SJSA1 (cell line): Measurements from ENCODE around the gene YIF1B. TPM values are rescaled to one million over a fixed set of nuclear protein-coding genes. Genes with fewer than 3 reads are reported as not detected.
A peak's percentile ranks its signal among the peaks of the same experiment; 100 is the strongest.
"Not testable (repeated sequence)": the region's sequence is repeated elsewhere in the genome, so short reads cannot be mapped to it uniquely, and the experiment has no call there.

Experiments used
- DNase-seq, 2 experiments: peaks; one replicate each; pipeline ENCODE4 v3.0.0-alpha.2; 2015 to 2020; ENCODE audit warnings: low spot score in 2 of 2, low read depth in 1 of 2
- H3K27ac ChIP-seq: fragments of 250-450 bp; sonication (Bioruptor Pico); 2 replicates; pipeline ENCODE4 v1.5.1; 2020; ENCODE audit warnings: mild to moderate bottlenecking, moderate library complexity
- H3K27me3 ChIP-seq: fragments of 250-450 bp; sonication (Bioruptor Pico); replicated peaks from 2 replicates; pipeline ENCODE4 v1.5.1; 2020; ENCODE audit warnings: mild to moderate bottlenecking, moderate library complexity
- H3K36me3 ChIP-seq: fragments of 250-450 bp; sonication (Bioruptor Pico); 2 replicates; pipeline ENCODE4 v1.5.1; 2020; ENCODE audit warnings: mild to moderate bottlenecking
- H3K4me1 ChIP-seq: fragments of 250-450 bp; sonication (Bioruptor Pico); replicated peaks from 2 replicates; pipeline ENCODE4 v1.6.1; 2021; ENCODE audit warnings: mild to moderate bottlenecking
- H3K4me3 ChIP-seq: fragments of 250-450 bp; sonication (Bioruptor Pico); 2 replicates; pipeline ENCODE4 v1.5.1; 2020; ENCODE audit warnings: mild to moderate bottlenecking
- H3K9me3 ChIP-seq: fragments of 250-450 bp; sonication (Bioruptor Pico); replicated peaks from 2 replicates; pipeline ENCODE4 v1.5.1; 2020; ENCODE audit warnings: mild to moderate bottlenecking
- total RNA-seq: library from RNA; depleted of rRNA; stranded (reverse); fragments of >200 nt; shearing (Covaris generic); gene quantifications from 2 replicates; pipeline ENCODE4 v1.2.3, GENCODE V29; 2014; rRNA removed

The YIF1B gene, protein sequence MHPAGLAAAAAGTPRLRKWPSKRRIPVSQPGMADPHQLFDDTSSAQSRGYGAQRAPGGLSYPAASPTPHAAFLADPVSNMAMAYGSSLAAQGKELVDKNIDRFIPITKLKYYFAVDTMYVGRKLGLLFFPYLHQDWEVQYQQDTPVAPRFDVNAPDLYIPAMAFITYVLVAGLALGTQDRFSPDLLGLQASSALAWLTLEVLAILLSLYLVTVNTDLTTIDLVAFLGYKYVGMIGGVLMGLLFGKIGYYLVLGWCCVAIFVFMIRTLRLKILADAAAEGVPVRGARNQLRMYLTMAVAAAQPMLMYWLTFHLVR
- 68.1 and 92.4 TPM in 2 replicates for total RNA-seq

DNA sequence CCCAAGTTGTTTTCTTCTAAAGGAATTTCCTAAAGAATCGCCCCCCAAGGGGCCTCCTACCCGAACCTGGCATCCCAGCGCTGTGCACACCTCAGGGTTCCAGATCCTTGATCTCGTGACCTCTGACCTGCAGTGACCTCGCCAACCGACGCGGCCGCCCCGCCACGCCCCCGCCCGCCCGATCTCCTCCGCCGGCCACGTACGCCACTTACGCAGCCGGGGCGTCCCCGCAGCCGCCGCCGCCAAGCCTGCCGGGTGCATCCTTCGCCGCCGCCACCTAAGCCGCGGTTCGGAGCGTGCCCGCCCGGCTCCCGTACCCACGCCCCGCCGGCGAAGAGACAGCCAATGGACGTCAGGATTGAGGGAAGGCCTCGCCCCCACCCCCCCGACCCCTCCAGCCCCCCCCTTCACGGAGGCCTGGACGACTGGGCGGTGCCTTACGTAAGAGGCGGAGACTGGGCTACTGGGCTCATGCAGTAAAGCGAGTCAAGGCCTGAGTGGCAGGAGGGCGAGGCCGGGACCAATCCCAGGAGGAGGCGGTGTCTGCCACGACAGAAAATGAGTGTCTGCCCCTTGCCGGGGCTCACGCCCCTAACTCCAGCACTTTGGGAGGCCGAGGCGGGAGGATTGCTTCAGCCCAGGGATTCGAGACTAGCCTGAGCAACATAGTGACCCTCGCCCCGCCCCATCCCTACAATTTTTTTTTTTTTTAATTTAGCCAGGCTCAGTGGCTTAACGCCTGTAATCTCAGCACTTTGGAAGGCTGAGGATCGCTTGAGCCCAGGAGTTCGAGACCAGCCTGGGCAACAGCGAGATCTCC, at the start of gene YIF1B:
YIF1B (minus strand) TSS at position 291 of the 820 bp plus-strand sequence; CDS start at position 261, 30 bp downstream.
- H3K4me1 ChIP-seq = peaks cover 18% of the 10 kb centered on the region
- H3K27ac ChIP-seq = peak within 1 kb of the TSS; percentile 36
- H3K4me3 ChIP-seq = peak within 1 kb of the TSS; percentile 54
- no peaks in the 10 kb centered on the region for H3K36me3 ChIP-seq
- peaks cover 18% of the 10 kb centered on the region for H3K27me3 ChIP-seq
- H3K9me3 ChIP-seq = no peaks in the 10 kb centered on the region
- peak; percentile 88 to 97 for DNase-seq

DNA sequence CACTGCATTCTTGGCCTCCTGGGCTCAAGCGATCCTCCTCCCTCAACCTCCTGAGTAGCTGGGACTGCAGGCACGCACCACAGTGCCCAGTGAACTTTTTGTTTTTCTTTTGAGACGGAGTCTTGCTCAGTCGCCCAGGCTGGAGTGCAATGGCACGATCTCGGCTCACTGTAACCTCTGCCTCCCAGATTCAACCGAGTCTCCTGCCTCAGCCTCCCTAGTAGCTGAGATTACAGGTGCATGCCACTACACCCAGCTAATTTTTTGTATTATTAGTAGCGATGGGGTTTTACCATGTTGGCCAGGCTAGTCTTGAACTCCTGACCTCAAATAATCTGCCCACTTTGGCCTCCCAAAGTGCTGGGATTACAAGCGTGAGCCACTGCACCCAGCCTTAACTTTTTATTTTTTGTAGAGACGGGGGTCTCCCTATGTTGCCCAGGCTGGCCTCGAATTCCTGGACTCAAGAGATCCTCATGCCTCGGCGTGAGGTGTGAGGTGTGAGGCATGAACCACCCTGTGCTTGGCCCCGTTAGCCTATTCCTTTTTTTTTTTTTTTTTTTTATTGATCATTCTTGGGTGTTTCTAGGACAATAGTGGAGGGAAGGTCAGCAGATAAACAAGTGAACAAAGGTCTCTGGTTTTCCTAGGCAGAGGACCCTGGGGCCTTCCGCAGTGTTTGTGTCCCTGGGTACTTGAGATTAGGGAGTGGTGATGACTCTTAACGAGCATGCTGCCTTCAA, 47.4 kb upstream of the YIF1B start:
- DNase-seq, H3K36me3 ChIP-seq, H3K9me3 ChIP-seq, H3K27ac ChIP-seq, H3K4me3 ChIP-seq: not testable (repeated sequence)
- H3K4me1 ChIP-seq = peaks cover 12% of the 10 kb centered on the region
- H3K27me3 ChIP-seq = peaks cover 53% of the 10 kb centered on the region

DNA sequence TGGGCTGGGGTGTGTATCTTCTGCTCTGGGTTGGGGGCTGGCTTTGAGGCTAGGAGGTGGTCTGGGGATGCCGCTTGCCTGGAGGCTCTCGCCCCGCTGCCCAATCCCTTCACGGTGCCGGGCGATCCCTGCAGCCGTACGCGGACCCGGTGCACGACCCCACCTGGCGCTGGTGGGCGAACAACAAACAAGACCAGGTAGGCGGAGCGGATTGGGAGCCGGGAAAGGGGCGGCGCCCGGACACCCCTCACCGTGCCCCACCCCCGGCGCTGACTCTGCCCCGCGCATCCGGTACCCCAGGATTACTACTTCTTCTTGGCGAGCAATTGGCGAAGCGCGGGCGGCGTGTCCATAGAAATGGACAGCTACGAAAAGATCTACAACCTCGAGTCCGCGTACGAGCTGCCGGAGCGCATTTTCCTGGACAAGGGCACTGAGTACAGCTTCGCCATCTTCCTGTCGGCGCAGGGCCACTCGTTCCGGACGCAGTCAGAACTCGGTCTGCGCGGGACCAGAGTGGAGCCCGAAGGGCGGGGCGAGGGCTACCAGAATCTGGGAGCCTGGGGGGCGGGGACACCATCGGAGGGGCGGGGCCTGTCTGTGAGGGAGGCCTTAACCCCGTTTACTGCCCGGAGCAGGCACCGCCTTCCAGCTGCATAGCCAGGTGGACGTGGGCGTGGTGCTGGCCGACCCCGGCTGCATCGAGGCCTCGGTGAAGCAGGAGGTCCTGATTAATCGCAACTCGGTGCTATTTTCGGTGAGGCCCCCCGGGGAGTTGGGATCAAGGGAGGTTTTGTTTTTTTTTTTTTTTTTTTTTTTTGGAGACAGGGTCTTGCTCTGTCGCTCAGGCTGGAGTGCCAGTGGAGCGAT, 46.6 kb upstream of the YIF1B start:
- peaks cover 54% of the 10 kb centered on the region for H3K27me3 ChIP-seq
- H3K27ac ChIP-seq = no peak overlapping the region
- H3K4me3 ChIP-seq = peak overlapping the region; percentile 30
- DNase-seq = peak; percentile 27 to 67
- H3K36me3 ChIP-seq = no peaks in the 10 kb centered on the region
- H3K9me3 ChIP-seq = no peaks in the 10 kb centered on the region
- H3K4me1 ChIP-seq = peaks cover 12% of the 10 kb centered on the region

DNA sequence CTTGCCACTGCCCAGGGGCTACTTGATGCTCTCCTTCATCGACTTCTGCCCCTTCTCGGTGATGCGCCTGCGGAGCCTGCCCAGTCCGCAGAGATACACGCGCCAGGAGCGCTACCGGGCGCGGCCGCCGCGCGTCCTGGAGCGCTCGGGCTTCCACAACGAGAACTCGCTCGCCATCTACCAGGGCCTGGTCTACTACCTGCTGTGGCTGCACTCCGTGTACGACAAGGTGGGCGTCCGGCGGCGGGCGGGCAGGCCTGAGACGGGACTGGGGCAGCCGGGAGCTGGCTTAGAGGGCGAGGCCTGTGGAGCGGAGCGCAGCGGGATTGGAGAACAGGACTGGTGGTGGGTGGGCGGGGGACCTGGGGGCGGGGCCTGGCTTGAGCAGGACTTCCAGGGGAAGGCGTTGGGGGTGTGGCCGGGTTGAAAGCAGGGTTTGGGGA, 45.9 kb upstream of the YIF1B start:
- peak; percentile 37 to 67 for DNase-seq
- Histone ChIP-seq H3K27ac (no peak overlapping the region), H3K27me3 (peaks cover 57% of the 10 kb centered on the region)

DNA sequence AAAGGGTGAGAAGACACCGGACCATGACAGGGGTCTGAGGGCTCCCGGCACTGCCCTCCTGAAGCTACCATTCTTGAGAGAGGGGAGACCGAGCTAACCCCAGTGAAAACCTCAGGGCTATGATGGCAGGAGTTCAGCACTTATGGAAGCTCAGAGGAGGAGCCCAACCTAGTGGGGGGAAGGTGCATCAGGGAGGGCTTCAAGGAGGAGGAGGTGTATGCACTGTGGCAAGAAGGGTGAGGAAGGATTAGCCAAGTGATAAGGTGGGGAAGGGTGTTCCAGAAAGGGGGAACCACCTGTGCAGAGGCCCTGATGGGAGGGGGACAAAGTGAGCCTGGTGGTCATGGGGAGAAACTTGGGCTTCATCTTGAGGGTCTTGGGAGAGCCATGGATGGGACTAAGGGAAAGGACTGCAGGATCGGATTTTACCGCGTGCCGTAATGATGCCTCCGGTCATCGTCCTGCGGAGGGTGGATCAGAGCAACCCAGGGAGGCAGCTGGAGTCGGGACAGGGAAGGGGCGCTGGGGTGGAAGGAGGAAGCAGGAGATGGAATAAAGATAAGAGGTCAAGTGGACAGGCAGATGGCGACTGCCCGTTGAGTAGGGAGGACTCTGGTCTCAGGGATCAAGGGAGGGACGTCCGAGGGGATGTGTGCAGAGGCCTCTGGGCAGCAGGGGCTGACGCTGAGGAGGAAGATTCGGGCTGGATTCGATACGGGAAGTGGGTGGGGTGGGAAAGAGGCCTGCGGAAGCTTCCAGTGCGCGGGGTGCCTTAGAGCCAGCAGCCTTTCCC, 45.3 kb upstream of the YIF1B start:
- H3K4me1 ChIP-seq = peaks cover 12% of the 10 kb centered on the region
- peaks cover 61% of the 10 kb centered on the region for H3K27me3 ChIP-seq
- H3K27ac ChIP-seq = no peak overlapping the region
- H3K36me3 ChIP-seq = no peaks in the 10 kb centered on the region
- H3K4me3 ChIP-seq = peak overlapping the region; percentile 30
- DNase-seq = no peak
- H3K9me3 ChIP-seq = no peaks in the 10 kb centered on the region

More for the DNA sequence above, 45.9 kb upstream of the YIF1B start:
- no peaks in the 10 kb centered on the region for H3K36me3 ChIP-seq
- no peaks in the 10 kb centered on the region for H3K9me3 ChIP-seq
- peaks cover 12% of the 10 kb centered on the region for H3K4me1 ChIP-seq
- peak overlapping the region; percentile 30 for H3K4me3 ChIP-seq

DNA sequence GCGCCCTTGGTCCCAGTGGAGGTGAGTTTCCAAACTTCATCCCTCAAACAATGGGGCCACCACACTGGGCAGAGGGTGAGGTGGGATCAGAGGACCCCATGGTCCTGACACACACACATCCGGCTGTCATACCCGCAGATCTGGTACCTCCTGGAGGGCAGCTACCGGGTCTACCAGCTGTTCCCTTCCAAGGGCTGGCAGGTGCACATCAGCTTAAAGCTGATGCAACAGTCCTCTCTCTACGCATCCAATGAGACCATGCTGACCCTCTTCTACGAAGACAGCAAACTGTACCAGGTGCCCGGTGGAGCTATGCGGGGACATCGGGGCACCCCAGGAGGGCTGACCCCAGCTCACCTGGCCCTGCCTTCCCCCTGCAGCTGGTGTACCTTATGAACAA, 44.6 kb upstream of the YIF1B start:
- no peak for DNase-seq
- Histone ChIP-seq H3K27me3 (peaks cover 61% of the 10 kb centered on the region), H3K4me3 (no peak overlapping the region), H3K4me1 (peaks cover 12% of the 10 kb centered on the region), H3K9me3 (no peaks in the 10 kb centered on the region), H3K27ac (no peak overlapping the region), H3K36me3 (no peaks in the 10 kb centered on the region)

DNA sequence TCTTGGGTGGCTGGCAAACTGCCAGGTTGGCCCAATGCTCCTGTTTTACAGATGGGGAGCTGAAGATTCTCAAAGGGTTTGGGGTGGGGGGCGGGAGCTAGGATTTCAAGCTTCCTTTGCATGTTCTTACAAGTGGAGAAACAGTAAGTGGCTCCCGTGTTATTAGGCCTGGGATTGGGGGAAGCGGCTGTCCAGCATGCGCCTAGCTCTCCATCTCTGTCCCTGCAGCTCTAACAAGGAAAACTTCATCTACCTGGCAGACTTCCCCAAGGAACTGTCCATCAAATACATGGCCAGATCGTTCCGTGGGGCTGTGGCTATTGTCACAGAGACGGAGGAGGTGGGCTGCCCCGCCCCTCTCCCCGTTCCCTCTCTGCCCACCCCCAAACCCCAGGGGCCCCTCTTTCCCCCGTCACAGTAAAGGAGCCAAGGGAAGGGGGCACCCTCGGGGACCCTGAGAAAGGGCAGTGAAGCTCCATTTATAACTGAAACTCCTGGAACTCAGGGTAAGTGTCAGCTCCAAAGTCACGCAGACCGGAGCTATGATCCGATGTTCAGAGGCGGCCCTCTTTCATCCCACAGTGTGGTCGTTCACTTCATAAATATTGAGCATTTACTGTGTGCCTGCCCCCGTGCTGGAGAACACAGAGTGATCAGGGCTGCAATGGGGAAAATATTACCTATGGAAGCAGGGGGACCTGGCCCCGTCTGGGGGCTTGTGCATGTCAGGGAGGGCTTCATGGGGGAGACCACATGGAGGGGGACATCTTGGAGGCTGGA, 43.7 kb upstream of the YIF1B start:
- H3K9me3 ChIP-seq = no peaks in the 10 kb centered on the region
- H3K27ac ChIP-seq = no peak overlapping the region
- H3K36me3 ChIP-seq = no peaks in the 10 kb centered on the region
- no peak overlapping the region for H3K4me3 ChIP-seq
- H3K27me3 ChIP-seq = peaks cover 56% of the 10 kb centered on the region
- peaks cover 12% of the 10 kb centered on the region for H3K4me1 ChIP-seq
- DNase-seq = no peak

DNA sequence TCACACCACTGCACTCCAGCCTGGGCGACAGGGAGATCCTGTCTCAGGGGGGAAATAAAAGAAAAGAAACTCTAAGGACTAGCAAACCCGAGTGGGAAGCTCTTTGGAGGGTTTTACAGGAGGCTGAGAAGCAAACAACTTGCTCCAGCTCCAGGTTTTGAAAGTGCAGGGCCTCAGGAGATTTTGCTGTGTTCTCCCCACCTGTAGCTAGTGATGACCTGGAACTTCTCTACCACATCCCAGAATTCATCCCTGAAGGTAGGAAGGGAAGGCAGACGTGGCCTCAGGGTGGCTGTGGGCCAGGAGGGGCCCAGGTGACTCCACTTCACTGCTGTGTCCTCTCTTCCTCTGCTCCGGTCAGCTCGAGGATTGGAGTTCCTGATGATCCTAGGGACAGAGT, 42.3 kb upstream of the YIF1B start:
- Histone ChIP-seq H3K27me3 (peaks cover 55% of the 10 kb centered on the region), H3K27ac (no peak overlapping the region), H3K4me3 (no peak overlapping the region), H3K9me3 (no peaks in the 10 kb centered on the region), H3K4me1 (peaks cover 12% of the 10 kb centered on the region), H3K36me3 (no peaks in the 10 kb centered on the region)
- no peak for DNase-seq

DNA sequence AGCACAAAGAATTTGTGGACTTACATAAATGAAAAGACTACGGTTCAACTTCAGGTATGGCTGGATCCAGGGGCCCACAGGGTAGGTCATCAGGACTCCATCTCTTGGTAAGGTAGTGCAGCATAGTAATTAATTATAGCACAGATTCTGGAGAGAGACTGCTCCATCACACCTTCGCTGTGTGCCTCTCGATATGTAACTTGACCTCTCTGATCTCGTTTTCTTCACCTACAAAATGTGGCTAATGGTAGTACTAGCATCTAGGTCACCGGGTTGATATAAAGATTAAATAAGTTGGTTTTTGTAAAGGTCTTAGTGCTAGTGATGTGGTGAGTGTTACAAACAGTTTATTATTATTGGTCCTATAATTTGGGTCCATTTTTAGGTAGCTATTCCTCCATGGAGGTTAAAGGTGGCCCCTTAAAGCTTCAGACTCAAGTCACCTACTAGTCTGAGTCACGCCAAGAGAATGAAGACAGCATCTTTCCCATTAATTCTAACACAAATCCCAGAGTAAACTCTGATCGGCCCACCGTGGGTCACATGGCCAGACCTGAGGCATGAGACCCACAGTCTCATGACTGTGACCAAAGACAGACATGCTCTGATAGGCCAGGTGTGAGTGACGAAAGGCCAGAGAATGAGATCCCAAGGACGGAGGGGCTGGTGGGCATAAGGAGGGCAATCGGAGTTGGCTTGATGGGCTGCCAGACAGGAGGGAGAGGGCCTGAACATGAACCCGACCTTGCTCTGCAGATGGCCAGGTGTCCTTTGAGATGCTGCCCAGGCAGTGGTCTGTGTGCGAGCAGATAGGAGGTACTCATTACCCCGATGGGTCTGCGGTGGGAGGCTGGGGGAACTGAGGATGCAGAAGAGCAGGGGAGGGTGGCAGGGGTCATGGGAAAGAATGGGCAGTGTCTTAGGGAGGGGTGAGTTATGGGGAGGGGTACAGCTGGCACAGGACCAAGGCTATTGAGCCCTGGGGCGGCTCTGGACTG, 40.3 kb upstream of the YIF1B start:
- DNase-seq = no peak
- Histone ChIP-seq H3K36me3 (no peaks in the 10 kb centered on the region), H3K9me3 (no peaks in the 10 kb centered on the region), H3K4me1 (no peaks in the 10 kb centered on the region; the same call in 1 of the 2 replicates), H3K4me3 (no peak overlapping the region), H3K27ac (no peak overlapping the region), H3K27me3 (peaks cover 46% of the 10 kb centered on the region)

DNA sequence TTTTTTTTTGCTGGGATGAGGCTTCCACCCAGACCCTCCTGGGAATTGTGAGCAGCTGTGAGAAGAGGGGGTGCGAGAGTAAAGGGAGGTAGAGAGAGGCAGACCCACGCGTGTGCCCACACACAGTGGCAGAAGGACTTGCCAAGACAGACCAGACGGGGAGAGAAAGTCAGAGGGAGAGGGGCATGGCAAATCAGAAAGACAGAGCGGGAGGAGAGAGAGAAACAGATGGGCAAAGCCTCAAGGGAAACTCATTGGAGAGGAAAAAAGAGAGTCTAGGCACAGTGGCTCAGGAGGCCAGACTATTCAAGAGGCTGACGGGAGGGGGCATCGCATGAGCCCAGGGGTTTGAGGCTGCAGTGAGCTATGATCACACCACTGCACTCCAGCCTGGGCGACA, 36.9 kb upstream of the YIF1B start:
- no peaks in the 10 kb centered on the region for H3K4me1 ChIP-seq
- no peak for DNase-seq
- no peak overlapping the region for H3K27ac ChIP-seq
- no peaks in the 10 kb centered on the region for H3K36me3 ChIP-seq
- no peak overlapping the region for H3K4me3 ChIP-seq
- peaks cover 17% of the 10 kb centered on the region for H3K27me3 ChIP-seq
- H3K9me3 ChIP-seq = no peaks in the 10 kb centered on the region

DNA sequence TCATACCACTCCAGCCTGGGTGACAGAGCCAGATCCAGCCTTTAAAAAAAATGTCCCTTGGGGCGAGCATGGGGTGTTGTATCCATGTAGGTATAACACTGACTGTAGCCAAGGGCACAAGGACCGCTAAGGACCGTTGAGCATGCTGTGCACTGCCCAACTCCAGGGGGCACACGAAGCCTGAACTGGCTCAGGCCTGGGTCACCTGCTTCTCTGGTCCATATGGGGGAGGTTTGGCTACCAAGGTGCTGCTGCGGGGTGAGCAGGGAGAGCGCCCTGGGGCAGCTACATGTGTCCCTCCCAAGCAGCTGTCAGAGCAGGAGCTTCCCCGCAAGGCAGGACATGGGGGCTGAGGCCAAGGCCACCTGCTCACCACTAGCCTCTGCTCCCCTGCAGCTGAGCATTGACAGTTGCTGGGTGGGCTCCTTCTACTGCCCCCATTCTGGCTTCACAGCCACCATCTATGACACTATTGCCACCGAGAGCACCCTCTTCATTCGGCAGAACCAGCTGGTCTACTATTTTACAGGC, 36.2 kb upstream of the YIF1B start:
- Histone ChIP-seq H3K27ac (no peak overlapping the region), H3K36me3 (no peaks in the 10 kb centered on the region), H3K9me3 (no peaks in the 10 kb centered on the region), H3K27me3 (peaks cover 17% of the 10 kb centered on the region), H3K4me3 (no peak overlapping the region), H3K4me1 (no peaks in the 10 kb centered on the region)
- DNase-seq = no peak
